Peyer's patch (tissue), 4 donors: ENCODE data around the gene OXNAD1. TPM values are rescaled to one million over a fixed set of nuclear protein-coding genes. Genes with fewer than 3 reads are reported as not detected.
A peak's percentile ranks its signal among the peaks of the same experiment; 100 is the strongest.

Source experiments
- DNase-seq, 3 donors: peaks; one replicate each; pipeline ENCODE4 v3.0.0-alpha.2; 2017 to 2019
- H3K27ac ChIP-seq, 4 donors: fragments of 200-600 bp; sonication (generic); one replicate each; pipeline ENCODE4 v1.5.1; 2016 to 2019
- H3K27me3 ChIP-seq, 2 donors: fragments of 200-600 bp; sonication (generic); one replicate each; pipeline ENCODE4 v1.5.1; 2019
- H3K36me3 ChIP-seq, 3 donors: fragments of 200-600 bp; sonication (generic); one replicate each; pipeline ENCODE4 v1.5.1; 2016 to 2019
- H3K4me1 ChIP-seq, 4 donors: fragments of 200-600 bp; sonication (generic); one replicate each; pipeline ENCODE4 v1.5.1; 2016 to 2019
- H3K4me3 ChIP-seq, 4 donors: fragments of 200-600 bp; sonication (generic); 1 replicate in 3 of 4; 2 replicates in 1 of 4; pipeline ENCODE4 v1.5.1; 2016 to 2019; ENCODE audit warnings: mild to moderate bottlenecking in 1 of 4
- H3K9me3 ChIP-seq, 4 donors: fragments of 200-600 bp; sonication (generic); one replicate each; pipeline ENCODE4 v1.5.1; 2016 to 2019; ENCODE audit warnings: mild to moderate bottlenecking in 1 of 4
- POLR2A ChIP-seq, 2 donors: fragments of 450-650 bp; IDR thresholded peaks; one replicate each; pipeline ENCODE4 v1.5.1; 2017; ENCODE audit warnings: antibody characterized with exemption in 2 of 2, mild to moderate bottlenecking in 2 of 2, moderate library complexity in 2 of 2
- total RNA-seq, 4 donors: library from RNA; depleted of rRNA; stranded (reverse); fragments of >200 nt; gene quantifications; one replicate each; pipeline ENCODE4 v1.1.0, GENCODE V29; 2016
- TF ChIP-seq, protein P1 (sequence below), 6 experiments: fragments of 450-650 bp in 4 of 6; fragments of 200-600 bp in 2 of 6; sonication (generic) in 1 of 6; IDR thresholded peaks; one replicate each; pipeline ENCODE4 v1.5.1; 2017 to 2019; ENCODE audit warnings: antibody characterized with exemption in 6 of 6, mild to moderate bottlenecking in 3 of 6, moderate library complexity in 1 of 6

OXNAD1 gene
- total RNA-seq, 4 donors from 2014 or later = 44.5 to 45.8 (median 45.2) TPM

GRCh38 chr3:16295298-16295890 is 30.4 kb downstream of the OXNAD1 start:
- Histone ChIP-seq H3K27me3 (no peaks in the 10 kb centered on the region), H3K36me3 (peaks cover 0 to 20% (median 0%) of the 10 kb centered on the region in 3 donors), H3K4me1 (peaks cover 0 to 1% (median 0%) of the 10 kb centered on the region in 4 donors), H3K4me3 (no peak overlapping the region), H3K9me3 (no peaks in the 10 kb centered on the region), H3K27ac (no peak overlapping the region)
- no peak for DNase-seq
- TF ChIP-seq, protein P1, sequence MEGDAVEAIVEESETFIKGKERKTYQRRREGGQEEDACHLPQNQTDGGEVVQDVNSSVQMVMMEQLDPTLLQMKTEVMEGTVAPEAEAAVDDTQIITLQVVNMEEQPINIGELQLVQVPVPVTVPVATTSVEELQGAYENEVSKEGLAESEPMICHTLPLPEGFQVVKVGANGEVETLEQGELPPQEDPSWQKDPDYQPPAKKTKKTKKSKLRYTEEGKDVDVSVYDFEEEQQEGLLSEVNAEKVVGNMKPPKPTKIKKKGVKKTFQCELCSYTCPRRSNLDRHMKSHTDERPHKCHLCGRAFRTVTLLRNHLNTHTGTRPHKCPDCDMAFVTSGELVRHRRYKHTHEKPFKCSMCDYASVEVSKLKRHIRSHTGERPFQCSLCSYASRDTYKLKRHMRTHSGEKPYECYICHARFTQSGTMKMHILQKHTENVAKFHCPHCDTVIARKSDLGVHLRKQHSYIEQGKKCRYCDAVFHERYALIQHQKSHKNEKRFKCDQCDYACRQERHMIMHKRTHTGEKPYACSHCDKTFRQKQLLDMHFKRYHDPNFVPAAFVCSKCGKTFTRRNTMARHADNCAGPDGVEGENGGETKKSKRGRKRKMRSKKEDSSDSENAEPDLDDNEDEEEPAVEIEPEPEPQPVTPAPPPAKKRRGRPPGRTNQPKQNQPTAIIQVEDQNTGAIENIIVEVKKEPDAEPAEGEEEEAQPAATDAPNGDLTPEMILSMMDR (IDR thresholded peaks at IDR 0.05) = no peak
- no peak for TF ChIP-seq POLR2A (IDR thresholded peaks at IDR 0.05)

DNA sequence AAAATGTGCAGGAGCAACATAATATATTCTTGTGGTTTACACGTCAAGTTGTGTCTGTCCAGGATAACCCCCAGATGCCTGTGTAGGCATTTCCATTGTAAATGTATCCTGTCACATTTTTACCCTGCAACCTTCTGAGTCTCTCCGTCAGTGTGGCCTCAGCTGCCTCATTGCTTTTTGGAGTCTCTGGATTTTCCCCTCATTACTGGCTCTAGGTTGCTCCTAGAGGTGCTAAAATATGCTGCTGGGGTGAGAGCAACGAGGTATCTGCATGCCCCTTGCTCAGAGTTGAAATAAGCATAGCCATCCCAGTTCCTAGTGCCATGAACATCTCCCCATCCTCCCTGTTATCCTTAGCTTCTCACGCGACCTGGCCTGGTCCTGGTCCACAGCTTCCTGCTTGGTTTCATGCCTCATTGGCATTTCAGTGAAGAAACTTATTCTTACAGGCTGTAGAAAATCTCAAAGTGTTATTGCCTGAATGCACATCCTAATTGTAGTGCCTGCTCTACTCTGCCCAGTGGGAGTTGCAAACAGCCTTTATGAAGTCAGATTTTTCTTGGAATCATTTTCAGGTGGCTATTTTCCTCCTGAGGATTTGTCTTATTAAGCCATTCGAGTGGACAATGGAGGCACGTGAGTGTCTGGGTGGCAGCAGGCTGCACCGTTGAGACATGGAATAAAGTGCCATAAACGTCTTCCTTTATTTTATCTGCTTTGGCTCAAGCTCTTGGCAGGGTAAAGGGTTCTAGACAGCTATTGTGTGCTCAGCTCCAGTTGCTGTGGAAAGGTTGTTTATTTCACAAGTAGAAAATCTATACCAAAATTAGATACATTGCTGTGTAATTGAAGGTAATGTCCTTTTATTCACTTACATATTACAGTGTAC is 33.2 kb downstream of the OXNAD1 start:
- Histone ChIP-seq H3K27ac (peak overlapping the region in 2 of 4 donors; percentile 7 to 14), H3K27me3 (no peaks in the 10 kb centered on the region), H3K4me3 (no peak overlapping the region), H3K36me3 (peaks cover 0 to 39% (median 0%) of the 10 kb centered on the region in 3 donors), H3K4me1 (peaks cover 0 to 8% (median 0%) of the 10 kb centered on the region in 4 donors), H3K9me3 (no peaks in the 10 kb centered on the region)
- TF ChIP-seq POLR2A (IDR thresholded peaks at IDR 0.05) = no peak
- TF ChIP-seq, protein P1 (IDR thresholded peaks at IDR 0.05) = no peak
- no peak for DNase-seq

- peaks cover 0 to 42% (median 0%) of the 10 kb centered on the region in 3 donors for H3K36me3 ChIP-seq
- H3K4me1 ChIP-seq = peaks cover 0 to 8% (median 0%) of the 10 kb centered on the region in 4 donors
- no peak for DNase-seq
- TF ChIP-seq, protein P1 (IDR thresholded peaks at IDR 0.05) = no peak
- no peak for TF ChIP-seq POLR2A (IDR thresholded peaks at IDR 0.05)
- H3K9me3 ChIP-seq = no peaks in the 10 kb centered on the region
- H3K27ac ChIP-seq = peak overlapping the region in 2 of 4 donors; percentile 7 to 21
- no peak overlapping the region for H3K4me3 ChIP-seq
- no peaks in the 10 kb centered on the region for H3K27me3 ChIP-seq
These were observed 33.9 kb downstream of the OXNAD1 start for GRCh38 chr3:16298891-16299290.

GRCh38 chr3:16299746-16300145 is 34.7 kb downstream of the OXNAD1 start:
- H3K36me3 ChIP-seq = peaks cover 0 to 48% (median 0%) of the 10 kb centered on the region in 3 donors
- H3K27ac ChIP-seq = peak overlapping the region in 2 of 4 donors; percentile 22 to 64
- H3K4me1 ChIP-seq = peaks cover 0 to 8% (median 0%) of the 10 kb centered on the region in 4 donors
- H3K4me3 ChIP-seq = no peak overlapping the region
- H3K9me3 ChIP-seq = no peaks in the 10 kb centered on the region
- TF ChIP-seq POLR2A (IDR thresholded peaks at IDR 0.05) = no peak
- TF ChIP-seq, protein P1 (IDR thresholded peaks at IDR 0.05) = no peak
- no peak for DNase-seq
- H3K27me3 ChIP-seq = no peaks in the 10 kb centered on the region

DNA sequence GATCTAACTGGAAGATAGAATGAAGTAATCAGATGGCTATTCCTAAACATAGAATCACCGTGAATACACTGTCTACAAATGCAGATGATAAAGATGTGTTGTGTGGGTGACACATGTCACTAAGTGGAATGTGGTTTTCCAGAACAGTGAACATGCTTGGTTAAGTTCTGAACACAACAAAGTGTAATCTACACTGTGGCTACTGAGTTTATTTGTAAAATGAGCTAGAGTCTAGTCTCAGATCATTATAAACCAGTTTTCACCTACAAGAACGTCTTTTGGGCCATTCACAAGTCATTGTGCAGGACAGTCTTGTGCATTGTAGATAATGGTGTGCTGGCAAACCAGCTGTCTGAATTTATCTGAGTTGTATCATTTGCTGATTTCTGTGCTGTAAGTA is 35.3 kb downstream of the OXNAD1 start:
- peaks cover 0 to 43% (median 0%) of the 10 kb centered on the region in 3 donors for H3K36me3 ChIP-seq
- DNase-seq = no peak
- H3K27ac ChIP-seq = peak overlapping the region; percentile 57 to 70 (median 63)

More for the DNA sequence above, 35.3 kb downstream of the OXNAD1 start:
- TF ChIP-seq, protein P1 (IDR thresholded peaks at IDR 0.05) = no peak
- TF ChIP-seq POLR2A (IDR thresholded peaks at IDR 0.05) = no peak
- Histone ChIP-seq H3K4me1 (peaks cover 0 to 8% (median 3%) of the 10 kb centered on the region in 4 donors), H3K4me3 (no peak overlapping the region), H3K27me3 (no peaks in the 10 kb centered on the region), H3K9me3 (no peaks in the 10 kb centered on the region)
